K562 (cell line): Measurements from ENCODE around the gene ZNF154. TPM values are rescaled to one million over a fixed set of nuclear protein-coding genes. Genes with fewer than 3 reads are reported as not detected.

Experiments used
- BHLHE40 ChIP-seq: IDR thresholded peaks from 2 replicates; pipeline ENCODE4 v1.6.1; 2011; ENCODE audit warnings: low read length, improper control_type of control experiment
- KDM4B ChIP-seq, 2 experiments: fragments of 450-650 bp in 1 of 2; sonication (generic) in 1 of 2; IDR thresholded peaks; 2 replicates each; pipeline ENCODE4 v1.6.1; 2016 to 2017; ENCODE audit warnings: borderline replicate concordance in 2 of 2, antibody characterized with exemption in 1 of 2, low read depth in 1 of 2, mild to moderate bottlenecking in 1 of 2
- LCOR ChIP-seq: sonication (generic); formaldehyde crosslinking; IDR thresholded peaks from 2 replicates; pipeline ENCODE4 v1.8.0; 2022; ENCODE audit warnings: mild to moderate bottlenecking, missing genetic modification reagents
- MAZ ChIP-seq, 2 experiments: fragments of 450-650 bp in 1 of 2; sonication (generic) in 1 of 2; formaldehyde crosslinking; IDR thresholded peaks in 1 of 2; conservative IDR thresholded peaks in 1 of 2; 2 replicates each; pipeline versions ENCODE4 v1.4.0 to v1.5.0; 2020; ENCODE audit warnings: mild to moderate bottlenecking in 1 of 2, missing genetic modification reagents in 1 of 2
- NFRKB ChIP-seq: fragments of 450-650 bp; IDR thresholded peaks from 2 replicates; pipeline ENCODE4 v1.6.1; 2016; ENCODE audit warnings: low read depth
- POLR2B ChIP-seq: fragments of 450-650 bp; IDR thresholded peaks from 2 replicates; pipeline ENCODE4 v1.6.1; 2018; ENCODE audit warnings: low read depth; ENCODE audit not compliant: partially characterized antibody
- PPARD ChIP-seq: fragments of 250-450 bp; sonication (Bioruptor Pico); IDR thresholded peaks from 2 replicates; pipeline ENCODE4 v1.8.0; 2022; ENCODE audit warnings: inconsistent platforms, mild to moderate bottlenecking, moderate library complexity
- RBFOX2 ChIP-seq: fragments of 200-400 bp; formaldehyde crosslinking; IDR thresholded peaks from 2 replicates; pipeline ENCODE4 v1.6.1; 2017; ENCODE audit warnings: low read depth, mild to moderate bottlenecking, low read length, moderate library complexity
- SNRNP70 ChIP-seq: fragments of 200-400 bp; formaldehyde crosslinking; optimal IDR thresholded peaks from 2 replicates; pipeline ENCODE3; 2017; ENCODE audit warnings: low read depth, low read length
- ZNF232 ChIP-seq: sonication (generic); formaldehyde crosslinking; IDR thresholded peaks from 2 replicates; pipeline ENCODE4 v1.8.0; 2022; ENCODE audit warnings: mild to moderate bottlenecking, missing genetic modification reagents
- polyA plus RNA-seq, 8 experiments: library from polyadenylated mRNA; depleted of rRNA in 4 of 8; stranded (reverse) in 5 of 8; unstranded in 3 of 8; fragments of >200 nt; fragmentation: Nextera tagmentation in 2 of 8; fragmentation: Illumina TruSeq in 1 of 8; extraction: Ambion mirVana in 2 of 8; extraction: Trizol in 1 of 8; gene quantifications; 2 replicates each; pipeline versions ENCODE4 v1.2.1 to v1.2.3, GENCODE V29; 2011 to 2014; ENCODE audit warnings: inconsistent platforms in 1 of 8, missing spikeins in 1 of 8
- total RNA-seq, 7 experiments: library from RNA; depleted of rRNA in 6 of 7; stranded (reverse); fragments of >200 nt in 6 of 7; fragmentation: Illumina TruSeq in 2 of 7; extraction: Trizol in 2 of 7; gene quantifications; 2 replicates each; pipeline versions ENCODE4 v1.2.1 to v1.2.3, GENCODE V29; 2011 to 2021; ENCODE audit warnings: low replicate concordance in 1 of 7
- TF ChIP-seq, protein P1 (sequence below): fragments of 450-650 bp; IDR thresholded peaks from 2 replicates; pipeline ENCODE4 v1.6.1; 2016; ENCODE audit warnings: mild to moderate bottlenecking, moderate library complexity
- TF ChIP-seq, protein P2 (sequence below): sonication (generic); formaldehyde crosslinking; IDR thresholded peaks from 2 replicates; pipeline ENCODE4 v1.8.0; 2022; ENCODE audit warnings: mild to moderate bottlenecking, missing genetic modification reagents
- TF ChIP-seq, protein P3 (sequence below): sonication (generic); formaldehyde crosslinking; IDR thresholded peaks from 2 replicates; pipeline ENCODE4 v1.8.1; 2023; ENCODE audit warnings: mild to moderate bottlenecking, missing genetic modification reagents
- TF ChIP-seq, protein P4 (sequence below): fragments of 250-450 bp; sonication (Bioruptor Pico); IDR thresholded peaks from 2 replicates; pipeline ENCODE4 v1.8.0; 2021; ENCODE audit warnings: moderate library complexity, mild to moderate bottlenecking, inconsistent platforms

Gene ZNF154
- total and polyA plus RNA-seq, 9 of the 15 experiments (the other 6 are each of a cell fraction or from before 2014, with no cell fraction given) = 0.06 to 0.11 (median 0.07) TPM; not detected in 6

DNA sequence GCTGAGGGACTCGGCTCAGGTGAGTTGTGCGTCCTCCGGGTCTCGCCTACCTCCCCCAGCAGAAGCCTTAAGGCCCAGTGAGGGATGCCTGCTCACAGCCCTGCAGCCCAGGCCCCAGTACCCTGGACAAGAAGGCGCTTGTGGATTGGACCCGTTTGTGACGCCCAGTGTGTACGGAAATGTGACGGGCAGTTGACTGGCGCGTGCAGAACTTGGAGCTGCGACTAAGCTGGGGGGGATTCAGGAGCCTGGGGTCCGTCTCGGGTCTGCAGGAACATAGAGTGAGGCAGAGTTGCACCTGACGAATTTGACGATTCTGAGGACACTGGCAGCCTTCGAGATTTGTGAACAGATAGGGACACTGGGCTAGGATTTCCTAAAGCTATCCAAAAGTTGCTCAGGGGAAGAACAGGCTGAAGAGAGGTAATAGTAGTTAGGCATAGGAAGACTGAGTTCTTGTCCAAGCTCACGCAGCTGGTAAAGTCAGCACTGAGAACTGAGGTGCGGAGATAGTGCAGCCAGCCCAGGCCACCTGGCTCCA, 26.7 kb downstream of the ZNF154 start (continued):
- peak; percentile 83 for TF ChIP-seq RBFOX2
- TF ChIP-seq, protein P1, sequence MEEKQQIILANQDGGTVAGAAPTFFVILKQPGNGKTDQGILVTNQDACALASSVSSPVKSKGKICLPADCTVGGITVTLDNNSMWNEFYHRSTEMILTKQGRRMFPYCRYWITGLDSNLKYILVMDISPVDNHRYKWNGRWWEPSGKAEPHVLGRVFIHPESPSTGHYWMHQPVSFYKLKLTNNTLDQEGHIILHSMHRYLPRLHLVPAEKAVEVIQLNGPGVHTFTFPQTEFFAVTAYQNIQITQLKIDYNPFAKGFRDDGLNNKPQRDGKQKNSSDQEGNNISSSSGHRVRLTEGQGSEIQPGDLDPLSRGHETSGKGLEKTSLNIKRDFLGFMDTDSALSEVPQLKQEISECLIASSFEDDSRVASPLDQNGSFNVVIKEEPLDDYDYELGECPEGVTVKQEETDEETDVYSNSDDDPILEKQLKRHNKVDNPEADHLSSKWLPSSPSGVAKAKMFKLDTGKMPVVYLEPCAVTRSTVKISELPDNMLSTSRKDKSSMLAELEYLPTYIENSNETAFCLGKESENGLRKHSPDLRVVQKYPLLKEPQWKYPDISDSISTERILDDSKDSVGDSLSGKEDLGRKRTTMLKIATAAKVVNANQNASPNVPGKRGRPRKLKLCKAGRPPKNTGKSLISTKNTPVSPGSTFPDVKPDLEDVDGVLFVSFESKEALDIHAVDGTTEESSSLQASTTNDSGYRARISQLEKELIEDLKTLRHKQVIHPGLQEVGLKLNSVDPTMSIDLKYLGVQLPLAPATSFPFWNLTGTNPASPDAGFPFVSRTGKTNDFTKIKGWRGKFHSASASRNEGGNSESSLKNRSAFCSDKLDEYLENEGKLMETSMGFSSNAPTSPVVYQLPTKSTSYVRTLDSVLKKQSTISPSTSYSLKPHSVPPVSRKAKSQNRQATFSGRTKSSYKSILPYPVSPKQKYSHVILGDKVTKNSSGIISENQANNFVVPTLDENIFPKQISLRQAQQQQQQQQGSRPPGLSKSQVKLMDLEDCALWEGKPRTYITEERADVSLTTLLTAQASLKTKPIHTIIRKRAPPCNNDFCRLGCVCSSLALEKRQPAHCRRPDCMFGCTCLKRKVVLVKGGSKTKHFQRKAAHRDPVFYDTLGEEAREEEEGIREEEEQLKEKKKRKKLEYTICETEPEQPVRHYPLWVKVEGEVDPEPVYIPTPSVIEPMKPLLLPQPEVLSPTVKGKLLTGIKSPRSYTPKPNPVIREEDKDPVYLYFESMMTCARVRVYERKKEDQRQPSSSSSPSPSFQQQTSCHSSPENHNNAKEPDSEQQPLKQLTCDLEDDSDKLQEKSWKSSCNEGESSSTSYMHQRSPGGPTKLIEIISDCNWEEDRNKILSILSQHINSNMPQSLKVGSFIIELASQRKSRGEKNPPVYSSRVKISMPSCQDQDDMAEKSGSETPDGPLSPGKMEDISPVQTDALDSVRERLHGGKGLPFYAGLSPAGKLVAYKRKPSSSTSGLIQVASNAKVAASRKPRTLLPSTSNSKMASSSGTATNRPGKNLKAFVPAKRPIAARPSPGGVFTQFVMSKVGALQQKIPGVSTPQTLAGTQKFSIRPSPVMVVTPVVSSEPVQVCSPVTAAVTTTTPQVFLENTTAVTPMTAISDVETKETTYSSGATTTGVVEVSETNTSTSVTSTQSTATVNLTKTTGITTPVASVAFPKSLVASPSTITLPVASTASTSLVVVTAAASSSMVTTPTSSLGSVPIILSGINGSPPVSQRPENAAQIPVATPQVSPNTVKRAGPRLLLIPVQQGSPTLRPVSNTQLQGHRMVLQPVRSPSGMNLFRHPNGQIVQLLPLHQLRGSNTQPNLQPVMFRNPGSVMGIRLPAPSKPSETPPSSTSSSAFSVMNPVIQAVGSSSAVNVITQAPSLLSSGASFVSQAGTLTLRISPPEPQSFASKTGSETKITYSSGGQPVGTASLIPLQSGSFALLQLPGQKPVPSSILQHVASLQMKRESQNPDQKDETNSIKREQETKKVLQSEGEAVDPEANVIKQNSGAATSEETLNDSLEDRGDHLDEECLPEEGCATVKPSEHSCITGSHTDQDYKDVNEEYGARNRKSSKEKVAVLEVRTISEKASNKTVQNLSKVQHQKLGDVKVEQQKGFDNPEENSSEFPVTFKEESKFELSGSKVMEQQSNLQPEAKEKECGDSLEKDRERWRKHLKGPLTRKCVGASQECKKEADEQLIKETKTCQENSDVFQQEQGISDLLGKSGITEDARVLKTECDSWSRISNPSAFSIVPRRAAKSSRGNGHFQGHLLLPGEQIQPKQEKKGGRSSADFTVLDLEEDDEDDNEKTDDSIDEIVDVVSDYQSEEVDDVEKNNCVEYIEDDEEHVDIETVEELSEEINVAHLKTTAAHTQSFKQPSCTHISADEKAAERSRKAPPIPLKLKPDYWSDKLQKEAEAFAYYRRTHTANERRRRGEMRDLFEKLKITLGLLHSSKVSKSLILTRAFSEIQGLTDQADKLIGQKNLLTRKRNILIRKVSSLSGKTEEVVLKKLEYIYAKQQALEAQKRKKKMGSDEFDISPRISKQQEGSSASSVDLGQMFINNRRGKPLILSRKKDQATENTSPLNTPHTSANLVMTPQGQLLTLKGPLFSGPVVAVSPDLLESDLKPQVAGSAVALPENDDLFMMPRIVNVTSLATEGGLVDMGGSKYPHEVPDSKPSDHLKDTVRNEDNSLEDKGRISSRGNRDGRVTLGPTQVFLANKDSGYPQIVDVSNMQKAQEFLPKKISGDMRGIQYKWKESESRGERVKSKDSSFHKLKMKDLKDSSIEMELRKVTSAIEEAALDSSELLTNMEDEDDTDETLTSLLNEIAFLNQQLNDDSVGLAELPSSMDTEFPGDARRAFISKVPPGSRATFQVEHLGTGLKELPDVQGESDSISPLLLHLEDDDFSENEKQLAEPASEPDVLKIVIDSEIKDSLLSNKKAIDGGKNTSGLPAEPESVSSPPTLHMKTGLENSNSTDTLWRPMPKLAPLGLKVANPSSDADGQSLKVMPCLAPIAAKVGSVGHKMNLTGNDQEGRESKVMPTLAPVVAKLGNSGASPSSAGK = peak; percentile 81
- TF ChIP-seq, protein P2, sequence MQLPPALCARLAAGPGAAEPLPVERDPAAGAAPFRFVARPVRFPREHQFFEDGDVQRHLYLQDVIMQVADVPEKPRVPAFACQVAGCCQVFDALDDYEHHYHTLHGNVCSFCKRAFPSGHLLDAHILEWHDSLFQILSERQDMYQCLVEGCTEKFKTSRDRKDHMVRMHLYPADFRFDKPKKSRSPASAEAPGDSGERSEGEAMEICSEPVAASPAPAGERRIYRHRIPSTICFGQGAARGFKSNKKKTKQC (CRISPR knock-in tag) = no peak; the same call in 1 of the 2 replicates
- TF ChIP-seq MAZ (CRISPR knock-in tag; conservative IDR thresholded peaks at IDR 0.05 in 1 of 2, IDR thresholded peaks at IDR 0.05 in 1 of 2) = no peak
- no peak for TF ChIP-seq PPARD
- TF ChIP-seq BHLHE40 = no peak; the same call in 1 of the 2 replicates
- peak; percentile 18; the same call in 1 of the 2 replicates for TF ChIP-seq ZNF232 (CRISPR knock-in tag)
- TF ChIP-seq, protein P3, sequence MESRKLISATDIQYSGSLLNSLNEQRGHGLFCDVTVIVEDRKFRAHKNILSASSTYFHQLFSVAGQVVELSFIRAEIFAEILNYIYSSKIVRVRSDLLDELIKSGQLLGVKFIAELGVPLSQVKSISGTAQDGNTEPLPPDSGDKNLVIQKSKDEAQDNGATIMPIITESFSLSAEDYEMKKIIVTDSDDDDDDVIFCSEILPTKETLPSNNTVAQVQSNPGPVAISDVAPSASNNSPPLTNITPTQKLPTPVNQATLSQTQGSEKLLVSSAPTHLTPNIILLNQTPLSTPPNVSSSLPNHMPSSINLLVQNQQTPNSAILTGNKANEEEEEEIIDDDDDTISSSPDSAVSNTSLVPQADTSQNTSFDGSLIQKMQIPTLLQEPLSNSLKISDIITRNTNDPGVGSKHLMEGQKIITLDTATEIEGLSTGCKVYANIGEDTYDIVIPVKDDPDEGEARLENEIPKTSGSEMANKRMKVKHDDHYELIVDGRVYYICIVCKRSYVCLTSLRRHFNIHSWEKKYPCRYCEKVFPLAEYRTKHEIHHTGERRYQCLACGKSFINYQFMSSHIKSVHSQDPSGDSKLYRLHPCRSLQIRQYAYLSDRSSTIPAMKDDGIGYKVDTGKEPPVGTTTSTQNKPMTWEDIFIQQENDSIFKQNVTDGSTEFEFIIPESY (CRISPR knock-in tag) = peak; percentile 29; the same call in 1 of the 2 replicates
- TF ChIP-seq POLR2B = peak; percentile 1
- TF ChIP-seq, protein P4, sequence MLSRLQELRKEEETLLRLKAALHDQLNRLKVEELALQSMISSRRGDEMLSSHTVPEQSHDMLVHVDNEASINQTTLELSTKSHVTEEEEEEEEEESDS = no peak
- no peak for TF ChIP-seq SNRNP70
- no peak; the same call in 1 of the 2 replicates for TF ChIP-seq LCOR (CRISPR knock-in tag)
- no peak for TF ChIP-seq KDM4B (IDR thresholded peaks at IDR 0.05; ENCODE audit: borderline replicate concordance in 2 of 2, low read depth in 1 of 2)
- 0 out of 2 replicates have a peak, but pooled peaks have one; percentile 7 for TF ChIP-seq NFRKB
